ENCODE measurements around the gene RFLNA. TPM values are rescaled to one million over a fixed set of nuclear protein-coding genes. Genes with fewer than 3 reads are reported as not detected.

The RFLNA gene
- total RNA-seq, 2 experiments from 2014 or later: not detected

DNA sequence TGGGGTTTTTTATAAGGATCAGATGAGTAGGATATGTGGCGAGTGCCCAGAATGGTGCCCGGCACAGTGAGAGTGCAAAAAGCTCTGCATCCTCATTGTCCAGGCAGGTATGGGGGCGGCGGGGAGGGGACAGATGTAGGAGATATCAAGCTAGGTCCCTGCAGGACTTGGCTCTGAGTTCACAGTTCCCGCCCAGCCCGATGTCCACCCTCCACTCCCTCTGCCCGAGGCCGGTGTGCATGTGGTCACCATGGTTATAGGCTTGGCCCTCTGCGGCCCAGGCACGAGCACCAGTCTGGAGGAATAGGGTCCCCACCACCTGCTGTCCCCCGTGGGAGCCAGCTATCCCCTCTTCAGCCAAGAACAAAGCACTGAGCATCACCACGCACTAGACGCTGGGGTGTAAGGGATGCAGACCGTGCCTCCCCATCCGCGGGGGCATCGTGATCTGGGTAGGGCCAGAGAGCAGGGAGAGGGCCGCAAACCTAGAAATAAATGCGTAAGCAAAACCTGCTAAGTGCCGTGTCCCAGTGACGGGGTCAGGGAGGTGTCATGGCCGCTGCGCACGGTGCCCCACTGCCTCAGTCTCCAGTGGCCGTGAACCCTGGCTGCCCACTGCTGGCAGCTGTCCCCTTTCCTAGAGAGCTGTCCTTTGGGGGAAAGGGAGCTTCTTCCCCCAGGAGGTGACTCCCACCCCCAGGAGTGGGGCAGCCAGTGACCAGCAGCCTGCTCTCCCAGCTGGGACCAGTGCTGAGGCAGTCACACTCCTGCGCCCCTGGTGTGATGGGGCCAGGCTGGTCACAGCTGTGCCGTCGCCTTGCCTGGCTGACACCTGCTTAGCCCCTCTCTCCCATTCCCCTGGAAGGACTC, 12.0 kb downstream of the RFLNA start:
- POLR2A ChIA-PET: no interaction called here
- CTCF ChIA-PET: interaction anchor here (0.5 kb wide), 1 partner anchor 200 kb away, joined by 4 read pairs; no protein-coding TSS in a partner anchor
- no peaks in the 10 kb centered on the region for H3K36me3 Mint-ChIP-seq (ENCODE audit: low read depth)
- no peak for ATAC-seq
- no peak overlapping the region for H3K4me3 Mint-ChIP-seq
- no peak for DNase-seq
- H3K27me3 Mint-ChIP-seq: no peaks in the 10 kb centered on the region
- intact Hi-C loops (cut with DNase I, micrococcal nuclease): no loop called here
- H3K4me1 Mint-ChIP-seq: no peaks in the 10 kb centered on the region
- no peak overlapping the region for H3K27ac Mint-ChIP-seq
- no peaks in the 10 kb centered on the region for H3K9me3 Mint-ChIP-seq (ENCODE audit: low read depth)

DNA sequence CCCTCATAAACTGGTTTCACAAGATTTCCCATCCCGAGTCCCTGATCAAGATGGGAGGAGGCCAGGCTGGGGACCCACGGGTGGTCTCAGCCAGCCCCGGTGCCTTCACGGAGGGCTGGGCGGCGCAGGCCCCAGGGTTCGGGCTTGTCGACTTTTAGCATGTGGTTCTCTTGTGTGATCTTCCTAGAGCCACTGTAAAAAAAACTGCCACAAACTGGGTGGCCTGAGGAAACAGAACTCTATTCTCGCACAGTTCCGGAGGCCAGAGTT, 12.6 kb downstream of the RFLNA start:
- H3K4me1 Mint-ChIP-seq: no peaks in the 10 kb centered on the region
- DNase-seq (no peak), ATAC-seq (no peak)
- H3K27ac Mint-ChIP-seq: no peak overlapping the region
- no peak overlapping the region for H3K4me3 Mint-ChIP-seq
- intact Hi-C loops (cut with DNase I, micrococcal nuclease): no loop called here
- no peaks in the 10 kb centered on the region for H3K36me3 Mint-ChIP-seq (ENCODE audit: low read depth)
- CTCF ChIA-PET: no interaction called here
- no peaks in the 10 kb centered on the region for H3K9me3 Mint-ChIP-seq (ENCODE audit: low read depth)
- POLR2A ChIA-PET: no interaction called here
- H3K27me3 Mint-ChIP-seq: no peaks in the 10 kb centered on the region

DNA sequence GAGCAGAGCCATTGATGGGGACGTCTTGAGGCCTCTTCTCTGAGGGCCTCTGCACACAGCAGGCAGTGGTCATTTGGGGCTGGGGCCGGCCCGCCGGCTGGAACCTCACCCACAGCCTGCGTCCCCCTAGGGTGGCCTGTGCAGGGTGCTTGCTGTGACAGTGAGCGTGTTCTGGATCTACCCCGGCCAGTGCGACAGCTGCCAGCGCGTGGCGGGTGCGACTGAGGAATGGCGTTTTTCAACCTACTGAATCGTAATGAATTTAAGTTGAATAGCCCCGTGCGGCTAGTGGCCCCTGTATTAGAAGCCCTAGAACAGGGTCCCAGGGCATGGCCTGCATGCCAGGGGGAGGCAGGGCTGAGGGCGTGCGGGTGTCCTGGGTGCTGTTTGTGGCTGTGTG, 13.8 kb downstream of the RFLNA start:
- Mint-ChIP-seq H3K4me1 (no peaks in the 10 kb centered on the region), H3K27ac (no peak overlapping the region), H3K27me3 (no peaks in the 10 kb centered on the region), H3K36me3 (ENCODE audit: low read depth) (no peaks in the 10 kb centered on the region), H3K4me3 (no peak overlapping the region), H3K9me3 (ENCODE audit: low read depth) (no peaks in the 10 kb centered on the region)
- ChIA-PET CTCF (interaction anchor here (0.5 kb wide), 1 partner anchor 459 kb away, joined by 3 read pairs; no protein-coding TSS in a partner anchor), POLR2A (no interaction called here)
- DNase-seq: no peak
- intact Hi-C loops (cut with DNase I, micrococcal nuclease): no loop called here
- ATAC-seq: no peak

DNA sequence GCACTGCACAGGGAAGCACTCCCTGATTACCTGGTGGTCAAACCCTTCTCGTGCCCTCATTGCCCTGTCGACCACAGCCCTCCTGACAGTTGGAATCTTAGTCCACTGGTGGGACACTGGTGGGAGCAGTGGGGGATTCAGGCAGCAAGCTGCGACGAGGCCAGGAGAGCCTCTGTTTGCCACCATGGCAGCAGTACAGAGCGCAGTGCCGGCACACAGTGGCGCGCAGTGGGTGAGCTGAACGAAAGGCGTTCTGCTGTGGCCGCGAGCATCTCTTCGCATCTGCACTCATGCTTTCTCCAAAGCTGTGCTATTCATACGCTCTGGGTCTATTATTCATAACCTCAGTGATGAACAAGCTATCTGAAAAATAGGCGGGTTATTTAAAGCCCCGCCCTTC, 14.3 kb downstream of the RFLNA start:
- no peaks in the 10 kb centered on the region for H3K9me3 Mint-ChIP-seq (ENCODE audit: low read depth)
- intact Hi-C loops (cut with DNase I, micrococcal nuclease): no loop called here
- no peak for DNase-seq
- POLR2A ChIA-PET: no interaction called here
- no peaks in the 10 kb centered on the region for H3K4me1 Mint-ChIP-seq
- no peak for ATAC-seq
- no peak overlapping the region for H3K4me3 Mint-ChIP-seq
- no peaks in the 10 kb centered on the region for H3K27me3 Mint-ChIP-seq
- CTCF ChIA-PET: interaction anchor here (0.5 kb wide), 2 partner anchors 226 to 458 kb away, joined by 3 read pairs; no protein-coding TSS in a partner anchor
- H3K36me3 Mint-ChIP-seq (ENCODE audit: low read depth): no peaks in the 10 kb centered on the region
- no peak overlapping the region for H3K27ac Mint-ChIP-seq

DNA sequence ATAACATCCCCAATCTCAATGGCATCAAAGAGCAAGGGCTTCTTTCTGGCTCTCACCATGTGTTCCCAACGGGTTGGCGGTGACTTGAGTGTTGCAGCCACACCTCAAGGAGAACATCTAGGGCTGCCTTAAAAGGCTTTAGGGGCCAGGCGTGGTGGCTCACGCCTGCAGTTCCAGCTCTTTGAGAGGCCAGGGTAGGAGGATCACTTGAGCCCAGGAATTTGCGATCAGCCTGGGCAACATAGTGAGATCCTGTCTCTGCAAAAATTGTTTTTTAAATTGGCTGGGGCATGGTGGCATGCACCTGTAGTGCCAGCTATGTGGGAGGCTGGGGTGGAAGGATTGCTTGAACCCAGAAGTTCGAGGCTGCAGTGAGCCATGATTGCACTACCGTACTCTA, 14.9 kb downstream of the RFLNA start:
- no peaks in the 10 kb centered on the region for H3K27me3 Mint-ChIP-seq

DNA sequence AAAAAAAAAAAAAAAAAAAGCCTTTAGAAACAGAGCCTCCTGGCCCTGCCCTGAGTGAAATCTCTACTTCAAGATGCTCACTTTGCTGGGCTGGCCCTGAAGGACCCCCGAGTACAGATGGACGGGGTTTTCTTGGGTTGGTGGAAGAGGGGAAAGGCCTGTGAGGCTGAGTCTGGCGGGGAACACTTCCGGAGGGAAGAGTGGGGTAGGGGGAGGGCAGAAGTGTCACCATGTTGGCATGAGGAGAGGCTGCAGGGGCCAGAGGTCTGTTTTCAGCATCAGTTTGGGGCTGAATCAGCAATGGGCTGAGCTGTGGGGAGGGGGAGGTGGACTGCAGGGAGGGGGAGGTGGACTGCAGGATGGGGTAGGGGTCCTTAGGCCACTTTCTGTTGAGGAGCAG, 15.3 kb downstream of the RFLNA start:
- DNase-seq (no peak), ATAC-seq (no peak)
- Mint-ChIP-seq H3K36me3 (ENCODE audit: low read depth) (no peaks in the 10 kb centered on the region), H3K27me3 (no peaks in the 10 kb centered on the region), H3K4me3 (no peak overlapping the region), H3K4me1 (no peaks in the 10 kb centered on the region), H3K9me3 (ENCODE audit: low read depth) (no peaks in the 10 kb centered on the region), H3K27ac (no peak overlapping the region)
- intact Hi-C loops (cut with DNase I, micrococcal nuclease): no loop called here
- ChIA-PET POLR2A (no interaction called here), CTCF (no interaction called here)

More for the DNA sequence above, 14.9 kb downstream of the RFLNA start:
- Mint-ChIP-seq H3K4me1 (no peaks in the 10 kb centered on the region), H3K27ac (no peak overlapping the region), H3K4me3 (no peak overlapping the region), H3K9me3 (ENCODE audit: low read depth) (no peaks in the 10 kb centered on the region), H3K36me3 (ENCODE audit: low read depth) (no peaks in the 10 kb centered on the region)
- DNase-seq (no peak), ATAC-seq (no peak)
- ChIA-PET POLR2A (no interaction called here), CTCF (interaction anchor here (0.5 kb wide), 1 partner anchor 227 kb away, joined by 3 read pairs; no protein-coding TSS in a partner anchor)
- intact Hi-C loops (cut with DNase I, micrococcal nuclease): no loop called here

DNA sequence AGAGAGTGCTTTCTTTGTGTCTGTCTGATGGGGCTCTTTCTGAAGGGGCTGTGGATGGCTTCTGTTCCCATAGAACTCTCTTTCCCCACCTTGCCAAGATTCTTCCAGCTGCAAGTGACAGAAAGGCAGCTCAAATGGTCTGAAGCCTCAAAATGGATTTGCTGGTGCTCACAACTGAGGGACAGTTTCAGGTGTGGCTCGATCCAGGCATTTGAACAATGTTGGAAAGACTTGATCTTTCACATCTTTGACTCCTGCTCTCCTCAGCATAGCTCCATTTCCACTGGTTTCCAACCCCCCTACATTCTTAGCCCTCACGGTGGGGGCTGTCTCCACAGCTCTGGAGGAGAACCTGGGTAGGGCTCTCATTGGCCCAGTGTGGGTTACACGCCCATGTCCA, 15.9 kb downstream of the RFLNA start:
- Mint-ChIP-seq H3K27ac (no peak overlapping the region), H3K36me3 (ENCODE audit: low read depth) (no peaks in the 10 kb centered on the region), H3K4me1 (no peaks in the 10 kb centered on the region), H3K4me3 (no peak overlapping the region), H3K9me3 (ENCODE audit: low read depth) (no peaks in the 10 kb centered on the region), H3K27me3 (no peaks in the 10 kb centered on the region)
- intact Hi-C loops (cut with DNase I, micrococcal nuclease): no loop called here
- DNase-seq (no peak), ATAC-seq (no peak)
- ChIA-PET CTCF (interaction anchor here (0.6 kb wide), 1 partner anchor 36 kb away, joined by 3 read pairs; no protein-coding TSS in a partner anchor), POLR2A (no interaction called here)

DNA sequence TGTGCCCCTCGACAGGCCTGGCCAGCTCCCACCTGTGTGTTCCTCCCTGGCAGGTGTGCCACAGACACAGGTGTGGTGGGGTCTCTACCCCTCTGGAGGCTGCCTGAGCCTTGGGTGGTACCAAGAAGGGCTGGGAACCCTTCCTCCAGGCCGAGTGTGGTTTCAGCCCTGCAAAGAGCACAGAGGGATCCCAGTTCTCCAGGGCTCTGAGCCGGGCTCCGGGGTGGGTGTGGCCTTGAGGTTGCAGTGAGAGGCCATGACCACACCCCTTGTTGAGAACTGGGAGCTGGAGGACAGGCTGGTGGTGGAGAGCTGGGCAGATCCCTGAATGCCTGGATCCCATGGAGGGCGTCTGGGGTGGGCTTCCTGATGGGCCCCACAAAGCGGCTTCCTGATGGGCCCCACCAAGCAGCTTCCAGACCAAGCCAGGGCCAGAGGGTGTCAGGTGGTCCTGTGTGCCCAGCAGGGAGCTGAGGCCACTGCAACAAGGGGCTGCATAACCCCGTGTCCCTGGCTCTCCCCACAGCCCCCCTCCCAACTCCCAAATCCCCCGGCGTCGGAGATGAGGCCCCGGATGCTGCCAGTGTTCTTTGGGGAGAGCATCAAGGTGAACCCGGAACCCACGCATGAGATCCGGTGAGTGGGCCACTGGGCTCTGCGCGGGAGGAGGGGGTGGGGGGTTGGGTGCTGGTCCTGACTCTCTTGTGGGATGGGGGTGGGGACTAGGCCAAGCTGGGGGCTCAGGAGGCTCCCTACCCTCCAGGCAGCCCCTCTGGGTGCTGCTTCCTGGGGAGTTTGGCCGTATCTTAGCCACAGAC, 16.6 kb downstream of the RFLNA start:
- DNase-seq (no peak), ATAC-seq (no peak)
- ChIA-PET CTCF (interaction anchor here (0.6 kb wide), 1 partner anchor 36 kb away, joined by 3 read pairs; no protein-coding TSS in a partner anchor), POLR2A (no interaction called here)
- intact Hi-C loops (cut with DNase I, micrococcal nuclease): no loop called here
- Mint-ChIP-seq H3K9me3 (ENCODE audit: low read depth) (no peaks in the 10 kb centered on the region), H3K36me3 (ENCODE audit: low read depth) (no peaks in the 10 kb centered on the region), H3K27ac (no peak overlapping the region), H3K27me3 (no peaks in the 10 kb centered on the region), H3K4me3 (no peak overlapping the region), H3K4me1 (no peaks in the 10 kb centered on the region)

DNA sequence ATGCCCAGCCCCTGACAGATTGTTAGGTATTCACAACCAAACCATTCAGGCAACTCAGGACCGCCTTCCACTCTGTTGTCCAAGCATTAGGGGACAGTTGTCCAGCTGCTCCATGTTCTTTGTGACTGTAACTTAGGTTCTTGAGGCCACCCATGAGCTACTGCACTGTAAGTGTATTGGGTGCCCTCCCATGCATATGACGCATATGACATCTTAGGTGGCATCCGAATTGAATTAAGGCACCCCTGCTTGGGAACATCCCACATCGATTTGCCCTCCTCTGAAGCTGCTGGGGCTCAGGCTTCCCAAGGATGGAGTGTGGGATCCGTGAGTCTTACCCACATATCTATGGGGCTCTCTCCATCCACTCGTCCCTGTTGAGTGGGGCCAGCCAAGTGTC, 17.7 kb downstream of the RFLNA start:
- DNase-seq (no peak), ATAC-seq (no peak)
- Mint-ChIP-seq H3K9me3 (ENCODE audit: low read depth) (no peaks in the 10 kb centered on the region), H3K27me3 (no peaks in the 10 kb centered on the region), H3K36me3 (ENCODE audit: low read depth) (no peaks in the 10 kb centered on the region), H3K27ac (no peak overlapping the region), H3K4me3 (no peak overlapping the region), H3K4me1 (no peaks in the 10 kb centered on the region)
- CTCF ChIA-PET: no interaction called here
- intact Hi-C loops (cut with DNase I, micrococcal nuclease): no loop called here
- POLR2A ChIA-PET: no interaction called here

DNA sequence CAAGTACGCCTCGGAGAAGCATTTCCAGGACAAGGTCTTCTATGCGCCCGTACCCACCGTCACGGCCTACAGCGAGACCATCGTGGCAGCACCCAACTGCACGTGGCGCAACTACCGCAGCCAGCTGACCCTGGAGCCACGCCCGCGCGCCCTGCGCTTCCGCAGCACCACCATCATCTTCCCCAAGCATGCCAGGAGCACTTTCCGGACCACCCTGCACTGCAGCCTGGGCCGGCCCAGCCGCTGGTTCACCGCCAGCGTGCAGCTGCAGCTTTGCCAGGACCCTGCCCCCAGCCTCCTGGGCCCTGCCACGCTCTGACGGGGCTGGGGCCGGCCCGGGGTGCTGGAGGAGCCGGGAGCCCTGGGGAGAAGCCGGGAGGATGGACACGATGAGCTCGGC, 19.3 kb downstream of the RFLNA start:
- CTCF ChIA-PET: interaction anchor here (1.0 kb wide), 1 partner anchor 9 kb away, joined by 3 read pairs; no protein-coding TSS in a partner anchor
- intact Hi-C loops (cut with DNase I, micrococcal nuclease): no loop called here
- DNase-seq: no peak
- Mint-ChIP-seq H3K27me3 (no peaks in the 10 kb centered on the region), H3K27ac (no peak overlapping the region), H3K9me3 (ENCODE audit: low read depth) (no peaks in the 10 kb centered on the region), H3K4me3 (no peak overlapping the region), H3K36me3 (ENCODE audit: low read depth) (no peaks in the 10 kb centered on the region), H3K4me1 (no peaks in the 10 kb centered on the region)
- ATAC-seq: no peak
- POLR2A ChIA-PET: no interaction called here

DNA sequence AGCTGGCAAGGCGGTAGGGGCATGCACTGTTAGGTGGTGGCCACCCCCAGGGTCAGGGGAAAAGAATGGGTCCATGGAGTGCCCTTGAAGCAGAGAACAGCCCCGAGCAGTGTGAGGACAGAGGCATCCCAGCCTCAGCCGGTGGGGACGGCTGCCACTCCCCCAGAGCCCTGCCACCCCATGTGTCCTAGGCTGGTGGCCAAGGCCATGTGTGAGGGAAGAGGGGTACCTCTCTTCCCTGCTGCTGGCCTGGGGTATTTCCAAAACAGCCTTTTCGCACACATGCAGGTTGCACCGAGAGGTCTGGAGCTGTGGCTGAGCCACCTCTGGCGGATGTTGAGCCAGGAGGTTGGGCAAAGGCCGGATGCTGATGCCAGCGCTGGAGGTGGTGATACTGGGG, 19.9 kb downstream of the RFLNA start:
- Mint-ChIP-seq H3K4me1 (no peaks in the 10 kb centered on the region), H3K36me3 (ENCODE audit: low read depth) (no peaks in the 10 kb centered on the region), H3K27ac (no peak overlapping the region), H3K4me3 (no peak overlapping the region), H3K27me3 (no peaks in the 10 kb centered on the region), H3K9me3 (ENCODE audit: low read depth) (no peaks in the 10 kb centered on the region)
- POLR2A ChIA-PET: no interaction called here
- DNase-seq (no peak), ATAC-seq (no peak)
- CTCF ChIA-PET: interaction anchor here (1.0 kb wide), 1 partner anchor 9 kb away, joined by 3 read pairs; no protein-coding TSS in a partner anchor
- intact Hi-C loops (cut with DNase I, micrococcal nuclease): no loop called here

All from activated CD4-positive, alpha-beta T cell treated with anti-CD3 and anti-CD28 coated beads for 36 hours (primary cell).